SK-N-SH (cell line): ENCODE measurements around the gene SLC31A1. TPM values are rescaled to one million over a fixed set of nuclear protein-coding genes. Genes with fewer than 3 reads are reported as not detected.

Experiments used
- CTCF ChIA-PET: fragments of 300-600, 350-600 bp; formaldehyde crosslinking; extraction: SDS; loops from one replicate; lab custom pipeline; 2021; lab: Yijun Ruan, JAX
- POLR2A ChIA-PET: fragments of 350-600 bp; sonication (Branson Sonifier 250); formaldehyde crosslinking; extraction: SDS; loops from one replicate; lab custom pipeline; 2020; ENCODE audit warnings: antibody characterized with exemption, inconsistent platforms; lab: Yijun Ruan, JAX
- DNase-seq: peaks from one replicate; pipeline ENCODE4 v3.0.0; 2012
- H2AFZ ChIP-seq: fragments of 200-600 bp; sonication (generic); 2 replicates; pipeline ENCODE4 v1.8.1; 2016; ENCODE audit warnings: antibody characterized with exemption, mild to moderate bottlenecking, low read depth
- H3F3A ChIP-seq: fragments of 200-600 bp; sonication (generic); replicated peaks from 2 replicates; pipeline ENCODE3; 2016; ENCODE audit warnings: antibody characterized with exemption, mild to moderate bottlenecking; ENCODE audit not compliant: insufficient read depth
- H3K27ac ChIP-seq, 2 experiments: fragments of 200-500 bp in 1 of 2; fragments of 200-600 bp in 1 of 2; sonication (Bioruptor generic) in 1 of 2; sonication (generic), shearing (Covaris generic) in 1 of 2; 2 replicates each; pipeline versions ENCODE4 v1.5.1 to v1.6.1; 2014 to 2016; ENCODE audit warnings: low read depth in 2 of 2, inconsistent platforms in 1 of 2, low read length in 1 of 2, mild to moderate bottlenecking in 1 of 2, mixed read lengths in 1 of 2
- H3K27me3 ChIP-seq: fragments of 200-600 bp; sonication (generic), shearing (Covaris generic); 2 replicates; pipeline ENCODE4 v1.6.1; 2016; ENCODE audit warnings: mixed run types; ENCODE audit not compliant: insufficient read depth
- H3K36me3 ChIP-seq, 2 experiments: fragments of 200-500 bp in 1 of 2; fragments of 200-600 bp in 1 of 2; sonication (Bioruptor generic) in 1 of 2; sonication (generic) in 1 of 2; replicated peaks in 1 of 2; 2 replicates each; pipeline versions ENCODE3 to v1.5.1; 2014 to 2016; ENCODE audit warnings: low read length in 1 of 2, mild to moderate bottlenecking in 1 of 2; ENCODE audit not compliant: insufficient read depth in 2 of 2, control insufficient read depth in 1 of 2
- H3K4me1 ChIP-seq, 2 experiments: fragments of 200-500 bp in 1 of 2; fragments of 200-600 bp in 1 of 2; sonication (Bioruptor generic) in 1 of 2; sonication (generic), shearing (Covaris generic) in 1 of 2; 2 replicates each; pipeline versions ENCODE4 v1.5.1 to v1.6.1; 2014 to 2016; ENCODE audit warnings: low read depth in 1 of 2, low read length in 1 of 2, mixed run types in 1 of 2; ENCODE audit not compliant: insufficient read depth in 2 of 2, control insufficient read depth in 1 of 2
- H3K4me2 ChIP-seq: fragments of 200-600 bp; sonication (generic), shearing (Covaris generic); 2 replicates; pipeline ENCODE4 v1.6.1; 2017; ENCODE audit warnings: mixed run types
- H3K4me3 ChIP-seq, 2 experiments: fragments of 200-500 bp in 1 of 2; fragments of 200-600 bp in 1 of 2; sonication (Bioruptor generic) in 1 of 2; sonication (generic), shearing (Covaris generic) in 1 of 2; 2 replicates each; pipeline versions ENCODE4 v1.5.1 to v1.8.1; 2014 to 2016; ENCODE audit warnings: low read depth in 2 of 2, inconsistent platforms in 1 of 2, low read length in 1 of 2, mild to moderate bottlenecking in 1 of 2, mixed read lengths in 1 of 2, moderate library complexity in 1 of 2
- H3K79me2 ChIP-seq: fragments of 200-600 bp; sonication (generic); 2 replicates; pipeline ENCODE4 v1.8.1; 2017; ENCODE audit warnings: mild to moderate bottlenecking; ENCODE audit not compliant: insufficient read depth
- H3K9ac ChIP-seq: fragments of 200-600 bp; sonication (generic); 2 replicates; pipeline ENCODE4 v1.6.1; 2017; ENCODE audit warnings: mixed run types
- H3K9me2 ChIP-seq: fragments of 200-600 bp; sonication (generic); 2 replicates; pipeline ENCODE4 v1.6.1; 2017; ENCODE audit warnings: mixed run types
- H3K9me3 ChIP-seq: fragments of 200-600 bp; sonication (generic); 2 replicates; pipeline ENCODE4 v1.6.1; 2017; ENCODE audit warnings: mixed run types, mild to moderate bottlenecking, moderate library complexity
- H4K20me1 ChIP-seq: fragments of 200-600 bp; sonication (generic); 2 replicates; pipeline ENCODE4 v1.6.1; 2017; ENCODE audit warnings: mild to moderate bottlenecking, mixed run types; ENCODE audit not compliant: insufficient read depth
- ELF1 ChIP-seq: IDR thresholded peaks from 2 replicates; pipeline ENCODE4 v1.4.0; 2012
- EP300 ChIP-seq, 2 experiments: IDR thresholded peaks; 2 replicates each; pipeline versions ENCODE4 v1.4.0 to v1.6.1; 2012; ENCODE audit warnings: borderline replicate concordance in 1 of 2, low read depth in 1 of 2, low read length in 1 of 2
- EZH2phosphoT487 ChIP-seq: fragments of 200-600 bp; sonication (generic); IDR thresholded peaks from 2 replicates; pipeline ENCODE4 v1.6.1; 2017; ENCODE audit warnings: low read depth, mixed run types, mild to moderate bottlenecking, antibody characterized with exemption, moderate library complexity, borderline replicate concordance
- FOSL2 ChIP-seq: IDR thresholded peaks from 2 replicates; pipeline ENCODE4 v1.4.0; 2012; ENCODE audit warnings: low read depth, mild to moderate bottlenecking, moderate library complexity, borderline replicate concordance
- GATA2 ChIP-seq: sonication (generic); formaldehyde crosslinking; IDR thresholded peaks from 2 replicates; pipeline ENCODE4 v1.5.0; 2020; ENCODE audit warnings: mild to moderate bottlenecking, missing genetic modification reagents
- JUND ChIP-seq: IDR thresholded peaks from 2 replicates; pipeline ENCODE4 v1.4.0; 2012
- MEF2A ChIP-seq: IDR thresholded peaks from 2 replicates; pipeline ENCODE4 v1.4.0; 2012; ENCODE audit warnings: low read depth, borderline replicate concordance
- NFIC ChIP-seq: IDR thresholded peaks from 2 replicates; pipeline ENCODE4 v1.4.0; 2012; ENCODE audit warnings: borderline replicate concordance
- NRF1 ChIP-seq: IDR thresholded peaks from 2 replicates; pipeline ENCODE4 v1.6.1; 2012; ENCODE audit warnings: low read depth, mild to moderate bottlenecking, low read length
- POLR2AphosphoS5 ChIP-seq: IDR thresholded peaks from 2 replicates; pipeline ENCODE4 v1.6.1; 2012; ENCODE audit warnings: low read depth, low read length
- RAD21 ChIP-seq: IDR thresholded peaks from 2 replicates; pipeline ENCODE4 v1.6.1; 2012; ENCODE audit warnings: mild to moderate bottlenecking, low read length
- RCOR1 ChIP-seq: fragments of 150-350 bp; IDR thresholded peaks from 2 replicates; pipeline ENCODE4 v1.6.1; 2017; ENCODE audit warnings: antibody characterized with exemption, low read length
- RXRA ChIP-seq: IDR thresholded peaks from 2 replicates; pipeline ENCODE4 v1.4.0; 2012; ENCODE audit warnings: low read depth, mild to moderate bottlenecking, borderline replicate concordance
- TCF12 ChIP-seq: IDR thresholded peaks from 2 replicates; pipeline ENCODE4 v1.4.0; 2012
- YY1 ChIP-seq: IDR thresholded peaks from 2 replicates; pipeline ENCODE4 v1.4.0; 2012; ENCODE audit warnings: low read depth, mild to moderate bottlenecking
- WGBS: methylation state at CpG from one replicate; pipeline ENCODE4 v1.1.6; 2017; ENCODE audit warnings: low lambda C conversion rate; 5-methylcytosine and 5-hydroxymethylcytosine counted together
- polyA plus RNA-seq, 3 experiments: library from polyadenylated mRNA; depleted of rRNA; stranded (reverse); fragments of >200 nt; gene quantifications; 2 replicates each; pipeline ENCODE4 v1.2.3, GENCODE V29; 2012
- TF ChIP-seq, protein P1 (sequence below): fragments of 200-600 bp; sonication (generic); IDR thresholded peaks from 2 replicates; pipeline ENCODE4 v1.6.1; 2017; ENCODE audit warnings: antibody characterized with exemption, mild to moderate bottlenecking, moderate library complexity
- TF ChIP-seq, protein P2 (sequence below): fragments of 150-350 bp; IDR thresholded peaks from 2 replicates; pipeline ENCODE4 v1.6.1; 2017; ENCODE audit warnings: antibody characterized with exemption, low read length, low read depth, borderline replicate concordance
- TF ChIP-seq, protein P3 (sequence below): IDR thresholded peaks from 2 replicates; pipeline ENCODE4 v1.4.0; 2012; ENCODE audit warnings: low read depth, borderline replicate concordance
- TF ChIP-seq, protein P4 (sequence below): fragments of 150-350 bp; IDR thresholded peaks from 2 replicates; pipeline ENCODE4 v1.6.1; 2016; ENCODE audit warnings: mild to moderate bottlenecking, low read depth, low read length
- TF ChIP-seq, protein P5 (sequence below): IDR thresholded peaks from 2 replicates; pipeline ENCODE4; 2012

Gene SLC31A1
- polyA plus RNA-seq, 1 of the 3 experiments (the other 2 are of a cell fraction), result 7.7 TPM

DNA sequence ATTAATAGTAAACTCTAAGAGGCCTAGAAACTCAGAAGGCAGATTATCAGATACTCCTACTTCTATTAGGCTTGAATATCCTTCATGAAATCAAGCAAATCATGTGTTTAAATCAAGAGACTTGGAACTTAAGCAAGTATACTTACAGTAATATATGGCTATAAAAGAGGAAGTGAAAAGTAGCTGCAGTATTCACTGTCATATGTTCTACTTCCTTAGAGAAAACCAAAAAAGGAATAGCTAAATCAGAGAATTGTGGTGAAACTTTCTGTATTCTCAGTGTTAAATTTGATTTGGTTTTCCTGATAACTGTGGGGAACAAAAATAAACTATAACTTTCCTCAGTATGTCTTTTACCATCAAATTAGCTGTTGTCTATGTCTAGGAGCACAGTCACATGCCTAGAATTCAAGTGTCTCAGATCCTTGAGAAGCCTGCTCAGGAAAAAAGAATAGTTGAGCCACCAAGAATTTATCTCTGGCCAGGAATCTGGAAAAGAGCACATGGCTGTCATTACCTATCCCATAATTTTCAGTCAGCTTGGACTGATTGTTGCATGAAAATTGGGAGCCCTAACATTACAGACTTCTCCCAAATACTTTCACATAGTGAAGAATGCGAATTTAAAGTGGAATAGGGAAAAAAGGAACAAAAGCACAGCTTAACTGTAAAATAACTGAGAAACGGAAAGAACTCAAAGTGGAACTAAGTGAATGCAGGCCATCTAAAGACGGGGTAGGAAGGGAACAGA lies 2.0 kb upstream of the SLC31A1 start:
- no peaks in the 10 kb centered on the region for H4K20me1 ChIP-seq
- H3K27ac ChIP-seq, result no peak overlapping the region
- no peak for TF ChIP-seq JUND
- TF ChIP-seq EZH2phosphoT487, result no peak
- TF ChIP-seq, protein P1, sequence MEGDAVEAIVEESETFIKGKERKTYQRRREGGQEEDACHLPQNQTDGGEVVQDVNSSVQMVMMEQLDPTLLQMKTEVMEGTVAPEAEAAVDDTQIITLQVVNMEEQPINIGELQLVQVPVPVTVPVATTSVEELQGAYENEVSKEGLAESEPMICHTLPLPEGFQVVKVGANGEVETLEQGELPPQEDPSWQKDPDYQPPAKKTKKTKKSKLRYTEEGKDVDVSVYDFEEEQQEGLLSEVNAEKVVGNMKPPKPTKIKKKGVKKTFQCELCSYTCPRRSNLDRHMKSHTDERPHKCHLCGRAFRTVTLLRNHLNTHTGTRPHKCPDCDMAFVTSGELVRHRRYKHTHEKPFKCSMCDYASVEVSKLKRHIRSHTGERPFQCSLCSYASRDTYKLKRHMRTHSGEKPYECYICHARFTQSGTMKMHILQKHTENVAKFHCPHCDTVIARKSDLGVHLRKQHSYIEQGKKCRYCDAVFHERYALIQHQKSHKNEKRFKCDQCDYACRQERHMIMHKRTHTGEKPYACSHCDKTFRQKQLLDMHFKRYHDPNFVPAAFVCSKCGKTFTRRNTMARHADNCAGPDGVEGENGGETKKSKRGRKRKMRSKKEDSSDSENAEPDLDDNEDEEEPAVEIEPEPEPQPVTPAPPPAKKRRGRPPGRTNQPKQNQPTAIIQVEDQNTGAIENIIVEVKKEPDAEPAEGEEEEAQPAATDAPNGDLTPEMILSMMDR, result no peak
- no peak for TF ChIP-seq GATA2 (CRISPR knock-in tag)
- no peak for TF ChIP-seq NFIC
- no peak for TF ChIP-seq EP300 (IDR thresholded peaks at IDR 0.05; ENCODE audit: borderline replicate concordance in 1 of 2, low read depth in 1 of 2, low read length in 1 of 2)
- no peak for TF ChIP-seq POLR2AphosphoS5
- no peak for TF ChIP-seq RAD21
- no peak for TF ChIP-seq TCF12
- TF ChIP-seq ELF1, result no peak
- TF ChIP-seq NRF1, result no peak
- TF ChIP-seq YY1, result no peak
- TF ChIP-seq, protein P2, sequence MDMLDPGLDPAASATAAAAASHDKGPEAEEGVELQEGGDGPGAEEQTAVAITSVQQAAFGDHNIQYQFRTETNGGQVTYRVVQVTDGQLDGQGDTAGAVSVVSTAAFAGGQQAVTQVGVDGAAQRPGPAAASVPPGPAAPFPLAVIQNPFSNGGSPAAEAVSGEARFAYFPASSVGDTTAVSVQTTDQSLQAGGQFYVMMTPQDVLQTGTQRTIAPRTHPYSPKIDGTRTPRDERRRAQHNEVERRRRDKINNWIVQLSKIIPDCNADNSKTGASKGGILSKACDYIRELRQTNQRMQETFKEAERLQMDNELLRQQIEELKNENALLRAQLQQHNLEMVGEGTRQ, result no peak
- no peak for TF ChIP-seq MEF2A
- no peak for TF ChIP-seq RXRA
- TF ChIP-seq, protein P3, sequence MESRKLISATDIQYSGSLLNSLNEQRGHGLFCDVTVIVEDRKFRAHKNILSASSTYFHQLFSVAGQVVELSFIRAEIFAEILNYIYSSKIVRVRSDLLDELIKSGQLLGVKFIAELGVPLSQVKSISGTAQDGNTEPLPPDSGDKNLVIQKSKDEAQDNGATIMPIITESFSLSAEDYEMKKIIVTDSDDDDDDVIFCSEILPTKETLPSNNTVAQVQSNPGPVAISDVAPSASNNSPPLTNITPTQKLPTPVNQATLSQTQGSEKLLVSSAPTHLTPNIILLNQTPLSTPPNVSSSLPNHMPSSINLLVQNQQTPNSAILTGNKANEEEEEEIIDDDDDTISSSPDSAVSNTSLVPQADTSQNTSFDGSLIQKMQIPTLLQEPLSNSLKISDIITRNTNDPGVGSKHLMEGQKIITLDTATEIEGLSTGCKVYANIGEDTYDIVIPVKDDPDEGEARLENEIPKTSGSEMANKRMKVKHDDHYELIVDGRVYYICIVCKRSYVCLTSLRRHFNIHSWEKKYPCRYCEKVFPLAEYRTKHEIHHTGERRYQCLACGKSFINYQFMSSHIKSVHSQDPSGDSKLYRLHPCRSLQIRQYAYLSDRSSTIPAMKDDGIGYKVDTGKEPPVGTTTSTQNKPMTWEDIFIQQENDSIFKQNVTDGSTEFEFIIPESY, result no peak
- TF ChIP-seq RCOR1, result no peak
- TF ChIP-seq, protein P4, sequence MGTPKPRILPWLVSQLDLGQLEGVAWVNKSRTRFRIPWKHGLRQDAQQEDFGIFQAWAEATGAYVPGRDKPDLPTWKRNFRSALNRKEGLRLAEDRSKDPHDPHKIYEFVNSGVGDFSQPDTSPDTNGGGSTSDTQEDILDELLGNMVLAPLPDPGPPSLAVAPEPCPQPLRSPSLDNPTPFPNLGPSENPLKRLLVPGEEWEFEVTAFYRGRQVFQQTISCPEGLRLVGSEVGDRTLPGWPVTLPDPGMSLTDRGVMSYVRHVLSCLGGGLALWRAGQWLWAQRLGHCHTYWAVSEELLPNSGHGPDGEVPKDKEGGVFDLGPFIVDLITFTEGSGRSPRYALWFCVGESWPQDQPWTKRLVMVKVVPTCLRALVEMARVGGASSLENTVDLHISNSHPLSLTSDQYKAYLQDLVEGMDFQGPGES, result no peak
- TF ChIP-seq FOSL2, result no peak
- TF ChIP-seq, protein P5, sequence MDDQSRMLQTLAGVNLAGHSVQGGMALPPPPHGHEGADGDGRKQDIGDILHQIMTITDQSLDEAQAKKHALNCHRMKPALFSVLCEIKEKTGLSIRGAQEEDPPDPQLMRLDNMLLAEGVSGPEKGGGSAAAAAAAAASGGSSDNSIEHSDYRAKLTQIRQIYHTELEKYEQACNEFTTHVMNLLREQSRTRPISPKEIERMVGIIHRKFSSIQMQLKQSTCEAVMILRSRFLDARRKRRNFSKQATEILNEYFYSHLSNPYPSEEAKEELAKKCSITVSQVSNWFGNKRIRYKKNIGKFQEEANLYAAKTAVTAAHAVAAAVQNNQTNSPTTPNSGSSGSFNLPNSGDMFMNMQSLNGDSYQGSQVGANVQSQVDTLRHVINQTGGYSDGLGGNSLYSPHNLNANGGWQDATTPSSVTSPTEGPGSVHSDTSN, result no peak
- H3K36me3 ChIP-seq, result peaks cover 2 to 9% of the 10 kb centered on the region in 2 experiments
- H3K9me2 ChIP-seq, result no peaks in the 10 kb centered on the region
- no peaks in the 10 kb centered on the region for H3K27me3 ChIP-seq
- peaks cover 16 to 17% of the 10 kb centered on the region in 2 experiments for H3K4me1 ChIP-seq
- H3K9me3 ChIP-seq, result no peaks in the 10 kb centered on the region
- ChIA-PET POLR2A (interaction anchor here (3.1 kb wide), 1 partner anchor 56 kb away, joined by 19 read pairs; the partner anchor contains the start of genes CDC26 and PRPF4), CTCF (interaction anchor here (2.9 to 4.1 kb wide), 2 partner anchors 56 to 107 kb away, joined by 12 to 19 read pairs; partner anchors contain the start of genes CDC26 and PRPF4)
- 82% methylated on average over 3 of the region's 3 CpGs for WGBS
- DNase-seq, result no peak
- H3K9ac ChIP-seq, result 0 out of 2 replicates have a peak overlapping the region, but pooled peaks have one; percentile 71
- H2AFZ ChIP-seq, result no peak overlapping the region
- peak overlapping the region; percentile 92 for H3K4me2 ChIP-seq
- H3K79me2 ChIP-seq, result peaks cover 77% of the 10 kb centered on the region
- peaks cover 11% of the 10 kb centered on the region for H3F3A ChIP-seq
- H3K4me3 ChIP-seq, result peak overlapping the region in 1 of 2 experiments; percentile 96; a peak in 1 of 4 replicates
